GM10847 (cell line): ENCODE data around the gene GPR156.

Source experiments
- POLR2A ChIP-seq: IDR thresholded peaks from 2 replicates; pipeline ENCODE4 v1.6.1; 2011; ENCODE audit not compliant: insufficient read length; ENCODE audit errors: extremely low read depth

Gene GPR156

GRCh38 chr3:120280026-120280425, 5.0 kb downstream of the GPR156 start:
- TF ChIP-seq POLR2A: no peak

- TF ChIP-seq POLR2A: no peak
These were observed 8.3 kb downstream of the GPR156 start for GRCh38 chr3:120276767-120277166.

GRCh38 chr3:120275618-120276017, 9.4 kb downstream of the GPR156 start:
- no peak for TF ChIP-seq POLR2A

DNA sequence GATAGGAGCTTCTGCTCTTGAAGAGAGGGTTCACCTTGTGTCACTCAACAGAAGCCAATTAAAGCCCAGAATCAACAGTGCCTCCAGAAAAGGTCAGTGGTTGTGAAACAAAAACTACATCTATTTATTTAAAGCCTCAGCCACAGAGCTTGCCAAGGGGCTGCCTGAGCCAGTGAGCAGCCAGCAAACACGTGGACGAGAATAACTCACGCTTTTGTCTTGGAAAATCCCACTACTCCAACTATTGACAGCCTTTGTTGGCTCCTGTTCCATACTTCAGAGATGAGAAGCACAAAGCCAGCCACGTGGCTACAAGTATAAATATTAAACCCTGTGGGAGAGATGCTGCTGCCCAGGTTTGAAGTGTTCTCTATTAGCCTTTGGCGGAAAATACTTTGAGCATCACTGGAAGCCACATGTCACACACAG, 10.3 kb downstream of the GPR156 start:
- no peak for TF ChIP-seq POLR2A

GRCh38 chr3:120272286-120272685, 12.7 kb downstream of the GPR156 start:
- no peak for TF ChIP-seq POLR2A

DNA sequence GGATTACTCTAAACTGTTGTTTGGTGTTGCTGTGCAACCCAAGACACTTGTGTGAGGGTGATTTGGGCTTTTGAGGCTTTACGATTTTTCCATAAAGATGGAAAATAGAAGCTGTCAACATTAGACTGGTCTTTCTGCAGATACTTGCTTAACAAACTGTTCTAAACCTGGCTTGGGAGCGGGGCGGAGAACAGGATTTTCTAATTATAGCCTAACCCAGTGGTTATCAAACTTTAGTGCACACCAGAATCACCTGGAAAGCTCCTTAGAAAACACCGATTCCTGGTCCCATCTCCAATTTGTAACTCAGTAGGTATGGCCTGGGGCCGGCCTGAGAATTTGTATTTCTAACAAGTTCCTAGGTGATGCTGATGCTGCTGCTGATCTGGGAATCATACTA, 19.0 kb downstream of the GPR156 start:
- TF ChIP-seq POLR2A: no peak

- TF ChIP-seq POLR2A: no peak
These were observed 20.1 kb downstream of the GPR156 start for GRCh38 chr3:120264963-120265362.

DNA sequence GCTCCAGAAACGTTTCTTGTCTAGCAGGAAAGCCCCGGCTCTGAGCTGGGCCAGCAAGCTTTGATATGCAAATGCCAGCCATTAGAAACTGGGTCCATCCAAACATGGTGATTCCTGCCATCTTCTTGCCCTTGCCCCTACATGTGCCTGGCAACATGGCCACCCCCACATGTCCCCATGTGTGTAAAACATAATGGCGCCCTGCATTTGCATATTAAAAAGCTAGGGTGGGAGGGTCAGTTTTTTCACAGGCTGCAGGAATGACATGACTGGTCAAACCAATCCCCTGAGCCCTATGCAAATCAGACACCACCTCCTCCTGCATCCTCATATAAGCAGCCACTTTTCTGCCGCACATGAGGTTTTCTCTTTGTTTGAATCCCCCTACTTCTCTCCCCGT, 21.2 kb downstream of the GPR156 start:
- TF ChIP-seq POLR2A: no peak

- no peak for TF ChIP-seq POLR2A
These were observed 27.0 kb downstream of the GPR156 start for GRCh38 chr3:120258009-120258408.

- TF ChIP-seq POLR2A: no peak
These were observed 39.6 kb downstream of the GPR156 start for GRCh38 chr3:120245386-120245785.

DNA sequence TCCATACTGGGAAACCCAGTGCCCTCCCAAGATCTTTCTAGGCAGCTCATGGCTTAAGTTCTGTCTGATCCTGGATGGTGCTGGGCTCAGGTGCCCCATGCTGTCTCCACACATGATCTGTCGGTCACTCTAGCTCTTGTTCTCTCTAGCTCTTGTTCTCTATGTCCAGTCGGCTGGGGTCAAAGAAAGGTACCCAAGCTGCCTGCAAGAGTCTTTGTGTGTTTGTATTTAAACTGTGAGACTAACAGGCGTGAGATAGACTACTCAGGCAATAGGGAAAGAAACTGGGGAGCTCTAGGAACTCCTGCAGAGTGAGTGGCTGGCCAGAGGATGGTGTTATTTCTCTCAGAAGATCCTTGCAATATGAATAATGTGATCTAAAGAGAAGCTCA, 40.2 kb downstream of the GPR156 start:
- no peak for TF ChIP-seq POLR2A

DNA sequence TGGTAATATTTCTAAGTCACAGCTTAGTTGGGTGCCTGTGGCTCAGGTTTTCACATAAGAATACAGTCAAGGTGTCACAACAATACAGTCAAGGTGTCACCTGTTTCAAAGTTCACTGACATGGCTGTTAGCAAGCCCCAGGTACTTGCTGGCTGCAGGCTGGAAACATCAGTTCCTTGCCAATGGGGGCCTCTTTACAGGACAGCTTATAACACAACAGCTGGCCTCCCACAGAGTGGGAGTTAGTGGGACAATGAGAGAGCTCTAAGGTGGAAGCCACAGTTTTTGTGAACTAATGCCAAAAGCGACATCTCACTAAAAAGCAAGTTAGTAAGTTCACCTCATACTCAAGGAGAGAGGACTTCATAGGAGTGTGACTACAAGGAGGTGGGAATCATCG, 45.4 kb downstream of the GPR156 start:
- TF ChIP-seq POLR2A: no peak

DNA sequence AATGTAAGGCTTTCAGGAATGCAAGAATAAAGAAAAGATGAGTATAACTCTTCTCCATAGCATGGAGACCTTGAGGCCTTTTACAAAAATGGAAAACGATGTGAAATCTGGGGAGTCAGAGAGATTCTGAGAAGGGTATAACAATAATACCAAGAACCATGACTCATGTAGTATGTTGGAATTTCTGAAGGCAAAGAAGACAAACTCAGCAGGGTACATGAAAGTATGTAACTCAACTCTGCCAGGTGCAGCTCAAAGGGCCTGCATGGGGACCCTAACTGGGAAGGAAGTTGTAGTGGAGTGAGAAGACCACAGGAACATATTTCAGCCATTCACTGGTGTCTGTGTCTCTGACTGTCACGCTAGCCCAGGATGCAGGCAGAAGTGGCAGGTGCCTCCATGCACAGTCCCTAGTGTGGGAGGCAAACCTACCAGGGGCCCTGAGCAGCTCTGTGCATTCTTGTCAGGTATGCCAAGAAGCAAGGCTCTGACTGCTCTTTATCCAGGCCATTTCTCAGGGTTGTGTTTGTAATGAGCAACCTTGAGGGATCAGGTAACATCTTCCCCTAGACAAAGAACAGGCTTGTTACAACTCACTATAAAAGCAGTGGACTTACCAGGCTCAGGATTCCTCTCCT, 57.2 kb downstream of the GPR156 start:
- TF ChIP-seq POLR2A: no peak

DNA sequence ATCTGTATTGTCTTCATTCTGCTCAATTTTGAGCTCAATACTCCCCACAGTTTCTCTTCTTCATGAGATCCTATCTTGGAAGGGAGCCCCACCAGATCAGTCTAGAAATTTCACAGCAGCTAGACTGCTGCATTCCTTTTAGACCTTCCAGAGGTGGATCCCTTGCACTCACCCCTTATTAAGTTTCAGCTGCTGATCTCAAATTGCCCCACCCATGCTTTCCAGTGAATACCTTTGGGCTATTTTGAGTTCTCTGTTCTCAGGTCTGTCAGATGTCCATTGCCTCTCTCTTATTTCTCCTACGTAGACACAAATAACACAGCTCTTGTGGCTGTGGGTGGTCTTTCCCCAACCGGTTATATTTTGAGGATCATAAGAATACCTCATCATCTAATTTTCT, 60.8 kb downstream of the GPR156 start:
- TF ChIP-seq POLR2A: no peak

DNA sequence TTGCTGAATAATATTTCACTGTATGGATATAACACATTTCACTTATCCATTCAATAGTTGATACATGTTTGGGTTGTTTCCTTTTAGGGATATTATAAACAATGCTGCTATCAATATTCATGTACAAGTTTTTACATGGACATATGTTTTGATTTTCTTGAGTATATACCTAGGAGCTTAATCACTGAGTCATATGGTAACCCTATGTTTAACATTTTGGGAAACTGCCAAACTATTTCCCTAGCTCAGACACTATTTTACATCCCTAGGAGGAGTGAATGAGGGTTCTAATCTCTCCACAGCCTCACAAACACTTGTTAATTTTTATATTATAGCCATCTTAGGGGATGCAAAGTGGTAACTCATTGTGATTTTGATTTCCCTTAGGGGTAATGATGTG, 66.0 kb downstream of the GPR156 start:
- TF ChIP-seq POLR2A: no peak

DNA sequence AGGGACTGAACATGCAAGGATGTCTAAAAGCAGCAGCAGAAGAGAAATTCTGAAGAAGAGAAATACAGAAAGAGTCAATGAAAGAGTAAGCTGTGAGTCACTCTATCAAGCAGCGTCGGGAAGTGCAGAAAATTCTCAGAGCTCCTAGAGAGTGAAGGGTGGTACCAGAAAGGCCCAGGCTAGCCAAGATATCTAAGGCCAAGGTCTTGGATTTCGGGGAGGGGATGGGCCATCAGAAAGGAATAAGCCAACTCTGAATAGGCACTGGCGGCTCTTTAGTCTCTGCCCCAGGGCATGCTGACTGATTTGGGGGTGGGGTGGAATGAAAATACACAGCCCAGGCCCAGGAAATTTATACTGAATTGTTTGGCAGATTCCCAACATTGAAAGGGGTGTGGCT, 70.8 kb downstream of the GPR156 start:
- TF ChIP-seq POLR2A: no peak

DNA sequence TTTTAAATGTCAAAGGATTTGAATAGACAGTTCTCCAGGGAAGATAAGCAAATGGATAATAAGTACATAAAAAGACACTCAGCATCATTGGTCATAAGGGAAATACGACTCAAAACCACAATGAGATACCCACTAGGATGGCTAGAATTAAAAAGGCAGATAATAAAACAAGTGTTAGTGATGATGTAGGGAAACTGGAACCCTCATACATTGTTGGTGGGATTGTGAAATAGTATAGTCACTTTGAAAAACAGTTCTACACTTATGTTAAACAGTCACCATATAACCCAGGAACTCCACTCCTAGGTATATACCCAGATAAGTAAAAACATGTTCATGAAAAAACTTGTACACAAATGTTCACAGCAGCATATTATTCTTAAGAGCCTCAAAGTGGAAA, 72.5 kb downstream of the GPR156 start:
- no peak for TF ChIP-seq POLR2A
